Mammary epithelial cell (primary cell): Measurements from ENCODE around the gene RPRD1A.

Experiments used
- CTCF ChIP-seq, 2 donors: IDR thresholded peaks in 1 of 2; conservative IDR thresholded peaks in 1 of 2; 2 replicates each; pipeline ENCODE4 v1.5.1; 2011 to 2012; ENCODE audit warnings: inconsistent platforms in 2 of 2, low read length in 2 of 2, mild to moderate bottlenecking in 2 of 2, control low read depth in 1 of 2, low read depth in 1 of 2; ENCODE audit not compliant: insufficient read depth in 1 of 2; ENCODE audit errors: extremely low read depth in 1 of 2
- EZH2 ChIP-seq: IDR thresholded peaks from 2 replicates; pipeline ENCODE4 v1.6.1; 2012; ENCODE audit warnings: low read length, inconsistent platforms, borderline replicate concordance

GRCh38 chr18:35964319-35964718 lies 103.0 kb downstream of the RPRD1A start:
- TF ChIP-seq CTCF (conservative IDR thresholded peaks at IDR 0.05 in 1 of 2, IDR thresholded peaks at IDR 0.05 in 1 of 2; ENCODE audit: extremely low read depth in 1 of 2, insufficient read depth in 1 of 2, low read depth in 1 of 2, low read length in 2 of 2) (no peak), EZH2 (no peak)
